Amniotic stem cell (primary cell): ENCODE data around the gene KCNG2.

Source experiments
- DNase-seq: peaks from one replicate; lab custom pipeline; 2025; lab: John Stamatoyannopoulos, UW

The KCNG2 gene

DNA sequence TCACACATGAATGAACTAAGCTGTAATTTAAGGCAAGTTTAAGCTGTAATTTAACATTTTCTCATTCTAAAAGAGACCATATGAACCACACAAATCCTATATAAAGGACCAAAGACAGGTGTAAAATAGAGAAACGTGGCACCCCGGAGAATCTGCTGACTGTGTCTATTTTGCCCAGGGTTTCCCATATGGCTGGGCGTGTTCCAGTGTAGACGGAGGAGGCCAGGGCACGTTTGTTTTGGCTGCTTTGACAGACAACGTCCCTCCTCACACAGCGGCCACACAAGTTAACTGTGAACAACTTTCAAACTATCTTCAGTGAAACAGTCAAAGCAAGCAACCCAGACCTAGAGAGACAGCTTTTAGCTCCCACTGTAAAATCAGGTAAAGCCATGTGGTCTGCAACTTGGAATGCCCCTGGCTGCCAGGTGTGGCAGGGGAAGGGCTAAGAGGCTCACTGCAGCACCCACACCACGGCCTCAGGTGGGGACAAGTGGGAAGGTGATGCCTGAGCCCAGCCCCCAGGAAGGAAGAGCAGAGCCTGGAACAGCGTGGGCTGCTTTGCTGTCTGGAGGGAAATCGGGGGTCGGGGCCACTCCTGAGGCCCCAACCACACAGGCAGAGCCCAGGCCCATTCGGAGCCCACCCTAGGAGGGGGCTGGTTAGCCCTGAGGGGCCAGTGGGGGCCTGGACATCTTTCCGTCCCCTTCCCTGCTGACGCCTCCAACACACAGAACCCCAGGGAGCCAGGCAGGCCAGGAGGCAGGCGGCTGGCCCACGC is 113.0 kb downstream of the KCNG2 start:
- no peak for DNase-seq

DNA sequence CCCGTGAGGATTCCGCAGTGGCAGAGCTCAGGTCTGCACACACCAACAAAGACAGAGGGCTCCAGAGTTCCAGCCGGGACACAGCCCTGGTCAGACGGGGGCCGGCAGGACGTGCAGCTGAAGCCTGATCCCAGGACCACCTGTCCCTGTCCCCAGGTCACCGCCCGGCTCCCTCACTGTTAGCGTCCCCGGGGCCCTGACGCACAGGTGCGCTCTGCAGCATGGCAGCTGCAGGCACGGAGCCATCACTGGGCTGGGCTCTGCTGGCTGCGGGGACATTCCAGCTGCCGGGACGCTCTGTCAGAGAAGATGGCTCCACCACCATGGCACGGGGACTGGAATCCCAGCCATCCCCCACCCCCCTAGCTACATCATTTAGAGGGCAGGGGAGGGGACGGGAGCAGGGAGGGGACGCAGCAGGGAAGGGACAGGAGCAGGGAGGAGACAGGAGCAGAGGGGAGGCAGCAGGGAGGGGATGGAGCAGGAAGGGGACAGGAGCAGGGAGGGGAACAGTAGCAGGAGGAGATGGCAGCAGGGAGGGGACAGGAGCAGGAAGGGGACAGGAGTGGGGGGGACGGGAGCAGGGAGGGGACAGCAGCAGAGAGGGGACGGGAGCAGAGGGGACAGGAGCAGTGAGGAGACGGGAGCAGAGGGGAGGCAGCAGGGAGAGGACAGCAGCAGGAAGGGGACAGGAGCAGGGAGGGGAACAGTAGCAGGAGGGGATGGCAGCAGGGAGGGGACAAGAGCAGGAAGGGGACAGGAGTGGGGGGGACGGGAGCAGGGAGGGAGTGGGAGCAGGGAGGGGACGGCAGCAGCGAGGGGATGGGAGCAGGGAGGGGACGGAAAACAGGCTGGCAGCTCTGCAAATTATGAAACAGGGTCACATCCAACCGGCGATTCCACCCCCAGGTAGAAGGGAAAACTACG is 113.9 kb downstream of the KCNG2 start:
- DNase-seq, result no peak

- DNase-seq, result no peak
Observed at GRCh38 chr18:79912409-79912991, 114.8 kb downstream of the KCNG2 start.

GRCh38 chr18:79912994-79913831 is 115.5 kb downstream of the KCNG2 start:
- DNase-seq, result no peak

GRCh38 chr18:79914614-79915160 is 116.9 kb downstream of the KCNG2 start:
- DNase-seq, result no peak

GRCh38 chr18:79915161-79916127 is 117.7 kb downstream of the KCNG2 start:
- no peak for DNase-seq

DNA sequence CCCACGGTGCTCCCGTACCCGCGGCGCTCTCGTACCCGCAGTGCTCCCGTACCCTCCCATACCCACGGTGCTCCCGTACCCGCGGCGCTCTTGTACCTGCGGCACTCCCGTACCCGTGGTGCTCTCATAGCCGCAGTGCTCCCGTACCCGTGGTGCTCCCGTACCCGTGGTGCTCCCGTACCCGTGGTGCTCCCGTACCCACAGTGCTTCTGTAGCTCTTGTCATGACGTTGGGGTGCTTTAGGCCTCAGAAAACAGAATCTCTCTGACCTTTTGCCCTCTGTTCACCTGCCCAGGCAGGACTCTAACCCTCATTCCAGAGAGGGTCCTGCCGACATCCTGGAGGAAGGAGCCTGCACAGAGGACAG is 118.4 kb downstream of the KCNG2 start:
- no peak for DNase-seq

- DNase-seq, result no peak
Observed at GRCh38 chr18:79916546-79917168, 118.9 kb downstream of the KCNG2 start.

GRCh38 chr18:79917169-79917852 is 119.6 kb downstream of the KCNG2 start:
- no peak for DNase-seq

GRCh38 chr18:79917853-79918614 is 120.3 kb downstream of the KCNG2 start:
- no peak for DNase-seq

DNA sequence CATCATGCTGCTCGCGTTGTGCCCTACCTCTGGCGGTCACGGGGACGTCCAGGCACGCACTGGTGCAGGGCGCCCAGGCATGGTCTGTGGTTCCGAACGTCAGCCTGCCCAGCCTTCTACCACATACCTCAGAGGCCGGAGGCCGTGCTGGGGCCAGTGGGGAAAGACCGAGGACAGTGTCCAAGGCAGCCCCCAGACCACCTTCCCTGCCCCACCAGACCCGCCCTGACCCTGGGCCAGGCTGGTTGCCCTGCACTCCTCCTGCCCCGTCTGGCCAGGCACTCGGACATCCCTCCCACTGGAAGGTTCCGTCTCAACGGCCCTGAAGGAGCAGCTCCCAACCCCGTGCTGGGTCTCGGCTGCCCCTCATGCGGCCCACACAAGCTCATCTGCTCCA is 120.9 kb downstream of the KCNG2 start:
- DNase-seq, result no peak

DNA sequence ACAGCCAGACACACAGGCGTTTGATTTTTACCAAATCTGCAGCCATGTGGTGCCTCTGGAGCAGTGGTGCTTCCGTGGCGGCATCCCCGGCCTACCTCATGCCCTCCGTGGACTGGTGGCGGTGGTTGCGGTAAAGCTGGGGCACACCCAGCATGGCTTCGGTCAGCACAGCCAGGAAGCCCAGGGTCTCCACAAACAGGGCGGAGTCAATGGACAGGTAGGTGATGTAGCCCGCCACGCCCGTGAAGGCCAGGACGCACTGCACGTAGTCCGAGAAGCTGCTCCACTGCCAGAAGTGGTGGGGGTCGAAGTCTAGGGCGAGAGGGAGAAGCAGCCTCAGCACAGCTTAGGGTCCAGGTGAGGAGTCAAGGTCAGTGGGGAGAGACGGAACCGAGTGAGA is 121.4 kb downstream of the KCNG2 start:
- DNase-seq, result no peak

DNA sequence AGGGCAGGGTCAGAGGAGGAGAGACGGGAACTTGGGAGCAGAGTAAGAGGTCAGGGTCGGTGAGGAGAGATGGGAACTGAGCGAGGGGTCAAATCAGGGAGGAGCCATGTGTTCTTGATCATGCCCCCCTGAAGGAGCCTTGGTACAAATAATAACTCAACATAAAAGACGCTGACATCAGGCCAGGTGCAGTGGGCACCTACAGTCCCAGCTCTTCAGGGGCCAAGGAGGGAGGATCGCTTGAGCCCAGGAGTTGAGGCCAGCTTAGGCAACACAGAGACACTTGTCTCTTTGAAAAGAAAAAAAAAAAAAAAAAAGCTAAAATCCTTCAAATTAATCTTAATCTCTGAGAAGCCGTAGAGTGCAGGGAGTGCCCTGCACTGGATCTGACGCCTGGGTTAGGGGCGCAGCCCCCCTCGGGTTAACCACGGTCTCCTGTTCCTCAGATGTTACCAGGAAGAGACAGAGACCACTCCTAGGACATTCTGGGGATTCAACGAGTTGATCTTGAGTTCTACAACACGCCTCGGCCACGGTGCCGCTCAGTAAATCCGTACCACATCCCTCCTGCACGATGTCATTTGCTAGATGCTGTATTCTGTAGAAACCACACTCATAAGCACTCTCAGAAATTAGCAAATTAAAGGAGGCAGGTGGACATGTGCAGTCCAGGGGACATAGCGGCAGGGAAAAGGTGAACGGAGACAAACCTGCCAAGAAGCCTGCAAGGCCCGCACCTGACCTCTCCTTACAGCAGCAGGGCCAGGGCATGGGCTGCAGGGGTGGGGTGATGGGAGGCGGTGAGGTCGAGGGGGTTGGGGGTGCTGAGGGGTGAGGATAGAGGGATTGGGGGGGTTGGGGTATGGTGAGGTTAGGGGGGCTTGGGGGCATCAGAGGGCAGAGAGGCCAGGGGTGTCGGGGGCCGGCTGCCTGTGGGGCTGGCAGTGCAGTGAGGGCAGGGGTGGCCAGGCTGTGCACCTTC is 124.5 kb downstream of the KCNG2 start:
- DNase-seq, result no peak

DNA sequence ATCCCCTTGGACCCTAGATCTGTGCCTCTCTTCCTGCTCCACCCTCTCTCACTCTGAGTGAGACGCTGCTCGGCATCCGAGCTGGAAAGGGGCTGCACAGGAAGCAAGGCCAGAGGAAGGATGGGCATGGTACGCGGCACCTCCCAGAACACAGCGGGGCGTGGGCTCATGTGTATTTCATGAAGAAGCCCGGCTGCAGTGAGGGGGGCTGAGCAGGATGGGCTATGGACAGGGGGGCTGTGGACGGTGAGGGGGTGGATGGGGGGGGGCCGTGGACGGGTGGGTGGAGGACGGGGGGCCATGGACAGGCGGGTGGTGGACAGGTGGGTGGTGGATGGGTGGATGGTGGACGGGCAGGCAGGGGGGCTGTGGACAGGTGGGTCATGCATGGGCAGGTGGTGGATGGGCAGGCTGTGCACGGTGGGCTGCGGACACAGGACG is 125.3 kb downstream of the KCNG2 start:
- DNase-seq, result no peak

GRCh38 chr18:79923896-79924585 is 126.3 kb downstream of the KCNG2 start:
- no peak for DNase-seq
